Renal pelvis (tissue), 12 donors: ENCODE data around the gene SERPINB1. TPM values are rescaled to one million over a fixed set of nuclear protein-coding genes. Genes with fewer than 3 reads are reported as not detected.
"Not testable (repeated sequence)": the region's sequence is repeated elsewhere in the genome, so short reads cannot be mapped to it uniquely, and the experiment has no call there.

Experiments used
- DNase-seq: peaks from one replicate; pipeline ENCODE4 v3.0.0-alpha.2; 2013
- long read RNA-seq, 16 experiments: transcript quantifications; one replicate each; lab custom pipeline, GENCODE V29; 2026
- polyA plus RNA-seq, 3 donors: library from polyadenylated mRNA; unstranded; fragments of 120-200 nt; gene quantifications; one replicate each; pipeline ENCODE4 v1.2.1, GENCODE V29; 2013; ENCODE audit not compliant: insufficient read length in 3 of 3

Gene SERPINB1
- 10 to 100 TPM; 14.7 to 19.8 (median 17.1) TPM for polyA plus RNA-seq
- long read RNA-seq, donor 1, partial matches to known transcripts, result 0 of 2 reads
- long read RNA-seq, donor 1, other reads (novel, unspliced or antisense), result 0 of 2 reads
- long read RNA-seq, donor 2, transcript SERPINB1-201 (7 exons, 2,619 nt), result major isoform, 8 of 8 reads
- long read RNA-seq, donor 2, partial matches to known transcripts, result 0 of 8 reads
- long read RNA-seq, donor 2, other reads (novel, unspliced or antisense), result 0 of 8 reads
- long read RNA-seq, donor 3, transcript SERPINB1-201 (7 exons, 2,619 nt), result major isoform, 7 of 7 reads
- long read RNA-seq, donor 3, partial matches to known transcripts, result 0 of 7 reads
- long read RNA-seq, donor 3, other reads (novel, unspliced or antisense), result 0 of 7 reads
- long read RNA-seq, donor 4, transcript SERPINB1-201 (7 exons, 2,619 nt), result major isoform, 5 of 5 reads
- long read RNA-seq, donor 4, partial matches to known transcripts, result 0 of 5 reads
- long read RNA-seq, donor 4, other reads (novel, unspliced or antisense), result 0 of 5 reads
- long read RNA-seq, donor 5, partial matches to known transcripts, result 0 of 4 reads
- long read RNA-seq, donor 5, other reads (novel, unspliced or antisense), result 0 of 4 reads
- long read RNA-seq, donor 6, partial matches to known transcripts, result 0 of 4 reads
- long read RNA-seq, donor 6, other reads (novel, unspliced or antisense), result 0 of 4 reads
- long read RNA-seq, donor 7, transcript SERPINB1-201 (7 exons, 2,619 nt), result major isoform, 12 of 12 reads
- long read RNA-seq, donor 7, partial matches to known transcripts, result 0 of 12 reads
- long read RNA-seq, donor 7, other reads (novel, unspliced or antisense), result 0 of 12 reads
- long read RNA-seq, donor 8, partial matches to known transcripts, result 0 of 4 reads
- long read RNA-seq, donor 8, other reads (novel, unspliced or antisense), result 0 of 4 reads
- long read RNA-seq, donor 9, transcript SERPINB1-201 (7 exons, 2,619 nt), result major isoform, 10 of 10 reads
- long read RNA-seq, donor 9, partial matches to known transcripts, result 0 of 10 reads
- long read RNA-seq, donor 9, other reads (novel, unspliced or antisense), result 0 of 10 reads
- long read RNA-seq, donor 10, transcript SERPINB1-201 (7 exons, 2,619 nt), result major isoform, 5 of 5 reads
- long read RNA-seq, donor 10, partial matches to known transcripts, result 0 of 5 reads
- long read RNA-seq, donor 10, other reads (novel, unspliced or antisense), result 0 of 5 reads
- long read RNA-seq, donor 11, transcript SERPINB1-201 (7 exons, 2,619 nt), result major isoform, 5 of 5 reads
- long read RNA-seq, donor 11, partial matches to known transcripts, result 0 of 5 reads
- long read RNA-seq, donor 11, other reads (novel, unspliced or antisense), result 0 of 5 reads
- long read RNA-seq, donor 12, transcript SERPINB1-201 (7 exons, 2,619 nt), result major isoform, 12 of 12 reads
- long read RNA-seq, donor 12, partial matches to known transcripts, result 0 of 12 reads
- long read RNA-seq, donor 12, other reads (novel, unspliced or antisense), result 0 of 12 reads
- long read RNA-seq, donor 13, result 0 reads
- long read RNA-seq, donor 14, transcript SERPINB1-201 (7 exons, 2,619 nt), result major isoform, 10 of 10 reads
- long read RNA-seq, donor 14, partial matches to known transcripts, result 0 of 10 reads
- long read RNA-seq, donor 14, other reads (novel, unspliced or antisense), result 0 of 10 reads
- long read RNA-seq, donor 15, transcript SERPINB1-201 (7 exons, 2,619 nt), result major isoform, 29 of 39 reads
- long read RNA-seq, donor 15, partial matches to known transcripts, result 10 of 39 reads
- long read RNA-seq, donor 15, other reads (novel, unspliced or antisense), result 0 of 39 reads
- long read RNA-seq, donor 16, transcript SERPINB1-201 (7 exons, 2,619 nt), result major isoform, 7 of 7 reads
- long read RNA-seq, donor 16, partial matches to known transcripts, result 0 of 7 reads
- long read RNA-seq, donor 16, other reads (novel, unspliced or antisense), result 0 of 7 reads

- DNase-seq, result peak; percentile 92
These were observed at the start of gene SERPINB1 for GRCh38 chr6:2841264-2842138. SERPINB1 (minus strand) TSS chr6:2841863; CDS start chr6:2840586, 1,277 bp downstream.

GRCh38 chr6:2890976-2891767 is 49.5 kb upstream of the SERPINB1 start:
- DNase-seq, result no peak

- no peak for DNase-seq
These were observed 44.5 kb upstream of the SERPINB1 start for GRCh38 chr6:2885967-2886735.

- no peak for DNase-seq
These were observed 43.1 kb upstream of the SERPINB1 start for GRCh38 chr6:2884804-2885203.

- no peak for DNase-seq
These were observed 42.0 kb upstream of the SERPINB1 start for GRCh38 chr6:2883673-2884072.

- no peak for DNase-seq
These were observed 39.8 kb upstream of the SERPINB1 start for GRCh38 chr6:2881423-2881822.

- DNase-seq, result not testable (repeated sequence)
These were observed 38.5 kb upstream of the SERPINB1 start for GRCh38 chr6:2880156-2880555.

- no peak for DNase-seq
These were observed 36.3 kb upstream of the SERPINB1 start for GRCh38 chr6:2877960-2878359.

- no peak for DNase-seq
These were observed 35.6 kb upstream of the SERPINB1 start for GRCh38 chr6:2877057-2877882.

- peak; percentile 68 for DNase-seq
These were observed 34.8 kb upstream of the SERPINB1 start for GRCh38 chr6:2876210-2877056.

GRCh38 chr6:2875359-2876191 is 33.9 kb upstream of the SERPINB1 start:
- no peak for DNase-seq

GRCh38 chr6:2873643-2874042 is 32.0 kb upstream of the SERPINB1 start:
- DNase-seq, result no peak

GRCh38 chr6:2872423-2873358 is 31.0 kb upstream of the SERPINB1 start:
- DNase-seq, result no peak

GRCh38 chr6:2871953-2872352 is 30.3 kb upstream of the SERPINB1 start:
- DNase-seq, result no peak
